ENCODE results near the gene NBAS.

The NBAS gene

GRCh38 chr2:15149063-15149462, 412.1 kb downstream of the NBAS start:
- no peak for TF ChIP-seq CTCF (IDR thresholded peaks at IDR 0.05; ENCODE audit: low read depth, low read length, missing control alignments)
- no peak for DNase-seq (ENCODE audit: low read depth)
- in situ Hi-C loops (cut with HindIII; ENCODE audit: low sequenced_read_pairs): no loop called here

GRCh38 chr2:15147591-15147990, 413.5 kb downstream of the NBAS start:
- H3K4me3 ChIP-seq (ENCODE audit: low read depth, low read length): no peak overlapping the region
- no peak for DNase-seq (ENCODE audit: low read depth)
- TF ChIP-seq CTCF (IDR thresholded peaks at IDR 0.05; ENCODE audit: low read depth, low read length, missing control alignments): no peak
- in situ Hi-C loops (cut with HindIII; ENCODE audit: low sequenced_read_pairs): no loop called here

More at GRCh38 chr2:15149063-15149462, 412.1 kb downstream of the NBAS start:
- H3K4me3 ChIP-seq (ENCODE audit: low read depth, low read length): no peak overlapping the region

GRCh38 chr2:15146960-15147359, 414.2 kb downstream of the NBAS start:
- no peak for DNase-seq (ENCODE audit: low read depth)
- no peak overlapping the region for H3K4me3 ChIP-seq (ENCODE audit: low read depth, low read length)
- no peak for TF ChIP-seq CTCF (IDR thresholded peaks at IDR 0.05; ENCODE audit: low read depth, low read length, missing control alignments)
- in situ Hi-C loops (cut with HindIII; ENCODE audit: low sequenced_read_pairs): no loop called here

GRCh38 chr2:15145919-15146318, 415.2 kb downstream of the NBAS start:
- no peak for TF ChIP-seq CTCF (IDR thresholded peaks at IDR 0.05; ENCODE audit: low read depth, low read length, missing control alignments)
- in situ Hi-C loops (cut with HindIII; ENCODE audit: low sequenced_read_pairs): no loop called here
- DNase-seq (ENCODE audit: low read depth): no peak
- no peak overlapping the region for H3K4me3 ChIP-seq (ENCODE audit: low read depth, low read length)

GRCh38 chr2:15145046-15145817, 415.9 kb downstream of the NBAS start:
- in situ Hi-C loops (cut with HindIII; ENCODE audit: low sequenced_read_pairs): no loop called here
- DNase-seq (ENCODE audit: low read depth): no peak
- H3K4me3 ChIP-seq (ENCODE audit: low read depth, low read length): no peak overlapping the region
- no peak for TF ChIP-seq CTCF (IDR thresholded peaks at IDR 0.05; ENCODE audit: low read depth, low read length, missing control alignments)

GRCh38 chr2:15142069-15142689, 419.0 kb downstream of the NBAS start:
- no peak for TF ChIP-seq CTCF (IDR thresholded peaks at IDR 0.05; ENCODE audit: low read depth, low read length, missing control alignments)
- no peak overlapping the region for H3K4me3 ChIP-seq (ENCODE audit: low read depth, low read length)
- no peak for DNase-seq (ENCODE audit: low read depth)
- in situ Hi-C loops (cut with HindIII; ENCODE audit: low sequenced_read_pairs): no loop called here
